Parathyroid adenoma (tissue), 2 donors: Measurements from ENCODE around the gene MS4A18.
"Not testable (repeated sequence)": the region's sequence is repeated elsewhere in the genome, so short reads cannot be mapped to it uniquely, and the experiment has no call there.

Experiments
- H2AFZ ChIP-seq: fragments of 300-600 bp; sonication (generic); one replicate; pipeline ENCODE4 v1.7.0; 2017; ENCODE audit warnings: antibody characterized with exemption, mild to moderate bottlenecking
- H3K27ac ChIP-seq: fragments of 300-600 bp; sonication (generic); one replicate; pipeline ENCODE4 v1.7.0; 2017
- H3K27me3 ChIP-seq: fragments of 300-600 bp; sonication (generic); one replicate; pipeline ENCODE4 v1.7.0; 2017; ENCODE audit warnings: low read length; ENCODE audit not compliant: control insufficient read depth, insufficient read depth
- H3K36me3 ChIP-seq: fragments of 300-600 bp; sonication (generic); one replicate; pipeline ENCODE4 v1.7.0; 2017; ENCODE audit warnings: low read length; ENCODE audit not compliant: control insufficient read depth, insufficient read depth
- H3K4me1 ChIP-seq: fragments of 300-600 bp; sonication (generic); one replicate; pipeline ENCODE4 v1.7.0; 2017; ENCODE audit warnings: control low read depth
- H3K4me2 ChIP-seq: fragments of 300-600 bp; sonication (generic); one replicate; pipeline ENCODE4 v1.7.0; 2017; ENCODE audit warnings: low read length
- H3K4me3 ChIP-seq: fragments of 300-600 bp; sonication (generic); one replicate; pipeline ENCODE4 v1.7.0; 2017; ENCODE audit warnings: low read depth, low read length
- H3K79me2 ChIP-seq: fragments of 300-600 bp; sonication (generic); one replicate; pipeline ENCODE4 v1.7.0; 2017; ENCODE audit warnings: control low read depth
- H3K9ac ChIP-seq: fragments of 300-600 bp; sonication (generic); one replicate; pipeline ENCODE4 v1.7.0; 2017; ENCODE audit warnings: mild to moderate bottlenecking
- H3K9me3 ChIP-seq: fragments of 300-600 bp; sonication (generic); one replicate; pipeline ENCODE4 v1.7.0; 2017; ENCODE audit warnings: low read length; ENCODE audit not compliant: control insufficient read depth
- TF ChIP-seq, protein P1 (sequence below): fragments of 300-600 bp; sonication (generic); IDR thresholded peaks from one replicate; pipeline ENCODE4 v1.7.0; 2017; ENCODE audit warnings: antibody characterized with exemption, mild to moderate bottlenecking
- donor health status: primary hyperparathyroidism.

MS4A18 gene

DNA sequence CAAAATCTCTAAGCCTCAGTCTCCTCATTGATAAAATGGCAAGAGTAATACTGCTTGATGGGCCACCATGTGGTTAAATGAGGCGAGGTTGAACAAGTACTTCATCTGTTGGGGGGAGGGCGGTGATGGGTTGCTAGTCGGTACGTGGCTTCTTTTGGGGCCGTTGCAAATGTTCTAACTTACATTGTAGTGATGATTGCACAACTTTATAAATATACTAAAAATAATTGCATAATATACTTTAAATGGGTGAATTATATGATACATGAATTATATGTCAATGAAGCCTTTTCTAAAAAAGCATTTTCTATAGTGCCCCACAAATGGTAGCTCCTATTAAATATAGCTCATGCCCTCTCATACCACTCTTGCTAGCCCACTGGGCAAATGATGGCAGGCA lies 18.6 kb upstream of the MS4A18 start:
- no peaks in the 10 kb centered on the region for H3K4me1 ChIP-seq
- H3K27me3 ChIP-seq, result no peaks in the 10 kb centered on the region
- H3K36me3 ChIP-seq, result no peaks in the 10 kb centered on the region
- H3K27ac ChIP-seq, result no peak overlapping the region
- no peak overlapping the region for H3K9ac ChIP-seq
- TF ChIP-seq, protein P1, sequence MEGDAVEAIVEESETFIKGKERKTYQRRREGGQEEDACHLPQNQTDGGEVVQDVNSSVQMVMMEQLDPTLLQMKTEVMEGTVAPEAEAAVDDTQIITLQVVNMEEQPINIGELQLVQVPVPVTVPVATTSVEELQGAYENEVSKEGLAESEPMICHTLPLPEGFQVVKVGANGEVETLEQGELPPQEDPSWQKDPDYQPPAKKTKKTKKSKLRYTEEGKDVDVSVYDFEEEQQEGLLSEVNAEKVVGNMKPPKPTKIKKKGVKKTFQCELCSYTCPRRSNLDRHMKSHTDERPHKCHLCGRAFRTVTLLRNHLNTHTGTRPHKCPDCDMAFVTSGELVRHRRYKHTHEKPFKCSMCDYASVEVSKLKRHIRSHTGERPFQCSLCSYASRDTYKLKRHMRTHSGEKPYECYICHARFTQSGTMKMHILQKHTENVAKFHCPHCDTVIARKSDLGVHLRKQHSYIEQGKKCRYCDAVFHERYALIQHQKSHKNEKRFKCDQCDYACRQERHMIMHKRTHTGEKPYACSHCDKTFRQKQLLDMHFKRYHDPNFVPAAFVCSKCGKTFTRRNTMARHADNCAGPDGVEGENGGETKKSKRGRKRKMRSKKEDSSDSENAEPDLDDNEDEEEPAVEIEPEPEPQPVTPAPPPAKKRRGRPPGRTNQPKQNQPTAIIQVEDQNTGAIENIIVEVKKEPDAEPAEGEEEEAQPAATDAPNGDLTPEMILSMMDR, result no peak
- no peaks in the 10 kb centered on the region for H3K9me3 ChIP-seq
- H3K4me2 ChIP-seq, result no peak overlapping the region
- no peaks in the 10 kb centered on the region for H3K79me2 ChIP-seq
- no peak overlapping the region for H2AFZ ChIP-seq
- no peak overlapping the region for H3K4me3 ChIP-seq

DNA sequence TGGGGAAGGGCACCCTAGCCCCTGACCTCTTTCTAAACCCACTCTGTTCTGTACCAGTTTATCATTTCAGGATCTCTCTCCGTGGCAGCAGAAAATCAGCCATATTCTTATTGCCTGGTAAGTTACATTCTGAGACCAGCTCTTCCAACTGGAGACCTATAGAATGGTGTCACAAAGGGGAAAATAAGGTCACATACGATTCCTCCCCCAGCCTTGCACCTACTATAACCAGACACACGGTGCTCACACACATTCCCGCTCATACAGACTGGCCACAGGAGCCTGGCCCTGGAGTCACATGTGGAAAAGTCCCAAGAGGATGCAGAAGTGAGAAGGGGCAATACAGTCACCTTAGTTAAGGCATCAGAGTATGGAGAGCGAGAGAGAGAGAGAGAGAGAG lies 17.6 kb upstream of the MS4A18 start:
- Histone ChIP-seq H3K27ac (no peak overlapping the region), H3K9me3 (no peaks in the 10 kb centered on the region), H2AFZ (no peak overlapping the region), H3K4me2 (no peak overlapping the region), H3K4me3 (no peak overlapping the region), H3K27me3 (no peaks in the 10 kb centered on the region), H3K9ac (no peak overlapping the region), H3K79me2 (no peaks in the 10 kb centered on the region), H3K4me1 (no peaks in the 10 kb centered on the region), H3K36me3 (no peaks in the 10 kb centered on the region)
- TF ChIP-seq, protein P1, result no peak

DNA sequence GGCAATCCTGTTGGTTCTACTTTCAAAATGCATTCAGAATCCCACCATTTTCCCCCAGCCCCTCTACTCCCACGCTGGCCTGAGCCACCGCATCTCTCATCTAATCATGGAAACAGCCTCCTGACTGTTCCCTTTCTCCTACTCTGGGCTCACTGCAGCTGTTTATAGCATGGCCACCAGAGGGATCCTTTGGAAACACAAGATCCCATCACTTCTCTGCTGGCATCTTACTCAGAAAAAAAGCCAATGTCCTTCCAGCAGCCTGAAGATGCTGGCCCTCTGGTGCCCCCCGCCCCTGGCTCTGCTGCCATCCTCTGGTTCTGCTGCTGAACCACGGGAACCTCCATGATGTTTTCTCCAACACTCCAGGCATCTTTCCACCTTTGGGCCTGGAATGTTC lies 14.0 kb upstream of the MS4A18 start:
- H3K4me1 ChIP-seq, result no peaks in the 10 kb centered on the region
- TF ChIP-seq, protein P1, result no peak
- H3K4me2 ChIP-seq, result no peak overlapping the region
- no peaks in the 10 kb centered on the region for H3K36me3 ChIP-seq
- H3K9me3 ChIP-seq, result no peaks in the 10 kb centered on the region
- no peak overlapping the region for H3K4me3 ChIP-seq
- H3K27ac ChIP-seq, result no peak overlapping the region
- H3K27me3 ChIP-seq, result no peaks in the 10 kb centered on the region
- H3K79me2 ChIP-seq, result no peaks in the 10 kb centered on the region
- no peak overlapping the region for H2AFZ ChIP-seq
- H3K9ac ChIP-seq, result no peak overlapping the region

DNA sequence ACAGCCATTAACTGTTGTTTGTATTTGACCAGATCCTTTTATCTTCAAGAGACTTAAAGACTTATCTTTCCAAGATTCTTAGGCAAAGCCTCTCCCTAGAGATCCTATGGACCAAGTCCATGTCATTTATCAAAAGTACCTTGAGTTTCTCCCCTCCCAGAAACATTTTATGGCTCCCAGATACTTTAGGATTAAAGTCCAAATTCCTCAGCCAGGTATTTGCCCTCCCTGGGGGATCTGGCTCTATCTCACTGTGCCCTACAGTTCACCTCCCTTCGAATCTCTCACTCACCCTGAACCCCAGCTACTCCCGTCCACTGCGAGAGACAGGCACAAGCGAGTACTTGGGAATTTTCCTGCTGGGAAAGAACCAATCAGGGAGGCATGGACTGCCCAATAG lies 13.2 kb upstream of the MS4A18 start:
- Histone ChIP-seq H3K27me3 (no peaks in the 10 kb centered on the region), H3K79me2 (no peaks in the 10 kb centered on the region), H3K9ac (no peak overlapping the region), H3K4me2 (no peak overlapping the region), H3K27ac (no peak overlapping the region), H3K4me1 (no peaks in the 10 kb centered on the region), H3K9me3 (no peaks in the 10 kb centered on the region), H2AFZ (no peak overlapping the region), H3K36me3 (no peaks in the 10 kb centered on the region), H3K4me3 (no peak overlapping the region)
- TF ChIP-seq, protein P1, result no peak

DNA sequence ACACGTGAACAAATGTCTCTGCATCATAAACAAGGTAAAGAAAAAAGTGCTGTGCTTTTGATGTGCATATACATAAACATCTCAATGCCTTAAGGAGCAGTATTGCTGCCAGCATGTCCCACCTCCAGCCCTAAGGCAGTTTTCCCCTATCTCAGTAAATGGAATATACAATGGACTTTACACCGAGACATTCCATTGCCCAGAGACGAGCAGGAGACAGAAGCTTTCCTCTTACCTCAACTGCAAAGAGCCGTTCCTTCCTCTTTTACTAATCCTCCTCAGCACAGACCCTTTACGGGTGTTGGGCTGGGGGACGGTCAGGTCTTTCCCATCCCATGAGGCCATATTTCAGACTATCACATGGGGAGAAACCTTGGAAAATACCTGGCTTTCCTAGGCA lies 11.1 kb upstream of the MS4A18 start:
- H3K79me2 ChIP-seq, H3K27me3 ChIP-seq, H3K36me3 ChIP-seq, H3K9ac ChIP-seq, H2AFZ ChIP-seq, H3K4me3 ChIP-seq, H3K9me3 ChIP-seq, H3K4me1 ChIP-seq, H3K4me2 ChIP-seq, H3K27ac ChIP-seq: not testable (repeated sequence)
